Right hindlimb (tissue), 1 donor: ENCODE data around the gene ALDOC.
"Not testable (repeated sequence)": the region's sequence is repeated elsewhere in the genome, so short reads cannot be mapped to it uniquely, and the experiment has no call there.

Source experiments
- DNase-seq: peaks from one replicate; pipeline ENCODE4 v3.0.0-alpha.2; 2018

ALDOC gene

DNA sequence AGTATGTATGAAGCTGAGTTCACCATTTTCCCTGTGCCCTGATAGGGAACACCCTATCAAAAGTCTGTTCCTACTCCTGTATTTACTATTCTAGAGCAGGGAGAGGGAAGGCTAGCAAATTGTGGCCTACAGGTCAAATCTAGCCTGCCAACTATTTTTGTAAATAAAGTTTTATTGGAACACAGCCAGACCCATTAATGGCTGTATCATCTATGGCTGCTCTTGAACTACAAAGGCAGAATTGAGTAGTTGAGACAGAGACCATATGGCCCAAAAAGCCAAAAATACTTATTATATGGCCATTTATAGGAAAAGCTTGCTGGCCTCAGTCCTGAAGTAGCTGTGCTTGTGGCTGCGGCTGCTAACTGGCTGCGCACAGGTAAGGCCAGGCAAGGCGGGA, 4.3 kb upstream of the ALDOC start:
- no peak for DNase-seq

DNA sequence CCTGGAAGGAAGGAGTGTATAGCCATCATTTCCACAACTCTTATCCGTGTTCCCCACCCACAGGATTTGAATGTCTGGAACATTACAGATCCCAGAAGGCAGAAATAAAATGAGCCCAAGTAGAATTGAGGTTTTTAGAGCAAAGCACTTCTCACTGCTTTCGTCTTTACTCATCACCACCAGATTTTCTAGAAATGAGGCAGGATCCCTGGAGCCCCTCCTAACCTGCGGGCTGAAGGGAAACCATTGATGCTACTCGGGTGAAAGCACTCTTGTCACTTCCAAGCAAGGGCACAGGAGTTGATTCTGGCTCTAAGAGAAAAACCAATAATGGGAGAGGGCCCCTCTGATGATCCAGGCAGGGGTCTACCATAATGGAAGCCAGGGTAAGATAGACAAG, 2.8 kb upstream of the ALDOC start:
- no peak for DNase-seq

DNA sequence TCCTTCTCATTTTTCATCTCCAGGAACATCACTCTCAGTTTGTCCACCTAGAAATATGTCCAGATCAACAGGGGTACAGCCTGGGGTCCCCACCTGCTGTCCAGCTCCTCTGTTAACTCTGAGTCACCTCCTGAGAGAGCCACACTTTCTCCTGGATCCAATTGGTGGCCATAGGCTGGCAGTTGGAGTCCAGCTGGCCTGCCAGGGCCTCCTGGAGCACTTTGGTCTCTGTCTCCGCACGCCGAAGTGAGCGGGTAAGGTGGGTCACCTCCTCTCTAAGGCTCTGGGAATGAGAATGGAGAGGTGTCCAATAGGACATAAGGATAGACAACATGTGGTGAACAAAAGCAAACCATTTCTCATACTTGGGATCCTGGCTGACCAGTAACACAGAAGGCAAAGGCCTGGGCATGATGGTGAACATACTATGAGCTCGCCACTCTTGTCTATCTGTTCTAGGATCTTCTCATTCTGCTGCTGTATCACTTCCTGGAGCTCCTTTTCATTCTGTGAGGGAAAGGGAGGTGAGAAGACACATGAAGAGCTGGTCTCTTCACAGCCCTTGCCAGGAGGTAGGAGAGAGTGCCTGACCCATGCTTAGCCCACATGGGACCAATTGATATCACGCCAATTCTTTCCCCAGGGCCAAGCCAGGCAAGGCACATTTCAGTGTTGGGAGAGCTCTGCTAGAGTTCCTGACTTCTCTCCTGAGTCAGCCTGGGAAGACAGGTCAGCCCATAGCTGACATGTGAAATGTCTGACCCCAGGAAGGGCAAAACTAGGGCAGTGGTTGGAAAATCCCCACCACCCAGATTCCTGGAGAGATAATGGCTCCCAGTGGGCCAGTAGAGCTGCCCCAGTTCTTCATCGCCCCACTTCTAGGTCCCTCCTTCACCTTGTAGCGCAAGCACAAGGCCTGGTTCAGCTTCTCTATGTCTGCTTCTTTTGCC, 1.8 kb upstream of the ALDOC start:
- DNase-seq: no peak

DNA sequence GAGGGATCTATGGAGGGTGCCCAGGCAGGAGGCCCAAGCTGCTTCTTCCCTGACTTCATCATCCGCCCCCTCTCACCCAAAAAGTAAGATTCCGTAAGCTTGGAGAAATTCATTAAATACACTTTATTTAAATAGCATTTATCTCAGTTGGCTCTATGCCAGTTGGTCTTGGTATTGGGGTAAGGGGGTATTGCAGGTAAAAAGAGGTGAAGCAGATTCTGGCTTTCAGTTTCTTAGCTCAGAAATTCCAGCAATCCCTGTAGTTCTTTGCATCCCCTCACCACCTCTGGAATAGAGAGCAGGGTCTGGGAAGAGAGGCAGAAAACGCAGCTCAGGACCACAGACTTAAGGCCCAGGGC, 750 bp upstream of the ALDOC start:
- no peak for DNase-seq

DNA sequence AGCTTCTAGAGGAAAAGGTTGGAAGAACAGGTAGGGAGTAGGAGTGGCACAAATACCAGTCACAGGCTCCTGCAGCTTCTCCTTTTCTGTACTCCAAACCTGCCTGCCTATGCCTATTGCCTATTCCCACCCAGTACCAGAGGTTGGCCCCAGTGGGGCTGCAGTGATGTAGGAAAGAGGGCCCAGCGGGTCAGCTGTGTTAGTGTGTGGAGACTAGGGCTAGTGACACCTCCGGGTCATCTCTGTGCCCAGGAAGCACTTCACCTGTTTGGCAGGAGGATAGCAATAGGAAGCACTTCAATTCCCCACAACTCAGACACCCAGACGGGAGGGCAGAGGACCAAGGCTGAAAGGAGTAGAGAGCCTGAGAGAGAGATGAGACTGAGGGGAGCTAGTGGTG, 679 bp downstream of the ALDOC start:
- not testable (repeated sequence) for DNase-seq

DNA sequence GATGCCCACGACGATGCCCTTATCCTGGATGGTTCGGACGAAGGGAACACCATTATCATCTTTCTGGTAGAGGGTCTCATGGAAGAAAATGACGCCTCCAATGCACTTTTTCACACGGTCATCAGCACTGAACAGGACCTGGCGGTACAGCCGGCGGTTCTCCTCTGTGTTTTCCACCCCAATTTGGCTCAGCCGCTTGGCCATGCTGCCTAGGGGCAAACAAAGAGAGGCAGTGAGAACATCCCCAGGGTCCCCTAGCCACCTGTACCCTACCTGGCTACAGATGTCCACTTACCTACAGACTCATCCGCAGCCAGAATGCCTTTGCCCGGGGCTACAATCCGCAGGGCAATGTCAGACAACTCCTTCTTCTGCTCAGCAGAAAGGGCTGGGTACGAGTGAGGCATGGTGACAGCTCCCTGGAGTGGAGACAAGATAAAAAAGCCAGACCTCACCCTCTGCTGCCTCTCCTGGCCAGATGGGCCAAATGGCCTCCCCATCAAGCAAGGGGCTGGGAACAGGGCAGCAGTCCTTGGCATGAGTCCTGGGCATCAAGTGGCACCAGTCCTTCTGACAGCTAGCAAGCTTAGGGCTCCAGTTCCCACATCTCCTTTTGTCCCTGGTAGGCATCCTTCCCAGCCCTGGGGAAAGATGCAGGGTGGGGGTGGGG, 1.4 kb downstream of the ALDOC start:
- no peak for DNase-seq

DNA sequence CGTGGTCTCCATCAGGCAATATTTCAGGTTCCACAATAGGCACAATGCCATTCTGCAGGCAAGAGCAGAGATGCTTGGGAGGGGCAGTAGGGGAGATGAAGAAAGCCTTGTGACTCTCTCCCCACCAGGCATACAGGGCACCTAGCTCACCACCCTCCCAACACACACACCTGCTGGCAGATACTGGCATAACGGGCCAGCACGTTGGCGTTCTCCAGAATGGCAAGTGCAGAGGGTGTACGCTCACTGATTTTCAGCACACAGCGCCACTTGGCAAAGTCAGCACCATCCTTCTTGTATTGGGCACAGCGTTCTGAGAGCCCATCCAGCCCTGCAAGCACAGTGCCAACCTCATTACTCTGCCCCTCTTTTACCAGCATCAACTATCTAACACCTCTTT, 2.2 kb downstream of the ALDOC start:
- DNase-seq: no peak

DNA sequence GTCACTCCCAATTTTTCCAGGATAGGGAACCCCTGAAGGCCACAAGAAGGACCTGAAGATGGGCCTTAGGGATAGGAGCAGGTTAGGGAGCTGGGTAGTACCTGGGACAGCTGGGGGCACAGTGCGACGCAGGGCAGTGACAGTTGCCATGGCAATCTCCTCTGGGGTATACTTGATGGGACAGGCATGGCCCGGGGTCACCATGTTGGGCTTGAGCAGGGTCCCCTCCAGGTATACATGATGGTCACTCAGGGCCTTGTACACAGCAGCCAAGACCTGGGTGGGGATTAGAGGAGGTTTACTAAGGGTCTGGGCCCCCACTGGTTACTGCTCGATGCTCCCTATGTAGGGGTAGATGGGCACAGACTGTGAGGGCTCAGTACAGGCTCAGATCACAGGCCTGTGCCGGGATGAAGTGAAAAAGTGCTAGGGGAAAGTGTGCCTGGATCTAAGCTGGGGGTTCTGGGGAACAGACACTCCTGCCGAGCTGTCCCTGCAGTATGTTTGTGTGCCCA, 2.7 kb downstream of the ALDOC start:
- no peak for DNase-seq

DNA sequence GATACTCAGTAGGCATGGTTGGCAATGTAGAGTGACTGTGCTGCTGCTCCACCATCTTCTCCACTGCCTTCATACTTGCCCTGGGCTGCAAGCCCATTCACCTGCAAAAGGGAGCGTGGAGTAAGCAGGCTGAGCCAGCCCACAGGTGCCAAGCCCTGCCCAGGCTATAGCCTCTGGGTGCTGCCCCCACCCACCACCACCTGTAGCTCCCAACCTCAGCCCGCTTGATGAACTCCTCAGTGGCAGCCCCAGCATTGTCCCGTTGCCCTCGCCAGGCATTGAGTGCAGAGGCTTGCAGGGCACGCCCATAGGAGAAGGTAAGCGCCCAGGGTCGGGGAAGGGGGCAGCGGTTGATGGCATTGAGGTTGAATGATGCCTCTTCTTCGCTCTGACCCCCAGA, 3.2 kb downstream of the ALDOC start:
- no peak for DNase-seq

DNA sequence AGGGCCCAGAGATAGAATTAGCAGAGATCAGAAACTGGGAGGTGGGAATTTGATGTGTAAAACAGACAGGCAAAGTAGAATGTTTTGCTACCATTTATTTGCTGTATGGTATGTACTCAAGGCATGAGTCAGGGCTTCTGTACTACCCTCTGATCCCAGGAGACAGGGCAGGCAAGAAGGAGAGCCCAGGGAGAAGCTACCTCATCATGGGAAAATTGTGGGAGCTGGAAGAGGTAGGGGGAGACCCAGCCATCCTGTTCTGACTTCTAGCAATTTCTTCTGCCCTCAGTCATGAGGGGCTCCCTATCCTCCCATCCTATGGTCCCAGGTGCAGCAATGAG, 3.7 kb downstream of the ALDOC start:
- no peak for DNase-seq

DNA sequence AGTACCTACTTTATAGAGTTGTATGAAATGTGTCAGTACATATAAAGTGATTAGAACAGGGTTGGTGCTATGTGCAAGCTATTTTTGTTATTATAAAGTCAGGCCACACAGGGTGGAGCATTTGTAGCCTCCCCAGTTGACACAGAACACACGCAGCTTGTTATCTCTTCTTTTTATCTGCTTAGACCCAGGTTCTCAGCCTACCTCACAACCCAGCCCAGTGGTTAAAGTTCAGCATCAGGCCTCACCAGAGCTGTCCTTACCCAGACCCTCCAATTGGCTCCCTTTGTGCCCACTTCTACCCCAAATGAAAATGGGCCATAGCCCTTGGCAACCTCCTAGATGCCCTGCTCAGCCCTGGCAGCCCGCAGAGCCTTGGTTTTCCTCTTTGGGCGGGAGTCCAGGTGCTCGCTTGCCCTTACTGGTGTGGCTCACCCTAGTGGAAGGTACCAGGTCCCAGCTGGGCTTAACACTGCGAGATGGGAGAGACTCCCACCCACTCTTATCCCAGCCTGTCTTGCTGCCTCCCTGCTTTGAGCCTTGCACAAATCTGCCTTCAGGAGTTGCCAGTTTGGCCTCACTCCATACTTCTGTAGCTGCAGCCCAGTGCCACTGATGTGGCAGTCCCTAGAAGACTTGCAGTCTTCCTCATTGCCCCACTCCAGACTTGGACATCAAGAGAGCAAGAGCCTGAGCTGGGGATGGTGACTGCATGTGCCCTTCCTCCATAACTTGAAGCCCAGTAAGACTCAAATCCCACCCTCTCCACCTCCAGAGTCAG, 4.2 kb downstream of the ALDOC start:
- DNase-seq: no peak

DNA sequence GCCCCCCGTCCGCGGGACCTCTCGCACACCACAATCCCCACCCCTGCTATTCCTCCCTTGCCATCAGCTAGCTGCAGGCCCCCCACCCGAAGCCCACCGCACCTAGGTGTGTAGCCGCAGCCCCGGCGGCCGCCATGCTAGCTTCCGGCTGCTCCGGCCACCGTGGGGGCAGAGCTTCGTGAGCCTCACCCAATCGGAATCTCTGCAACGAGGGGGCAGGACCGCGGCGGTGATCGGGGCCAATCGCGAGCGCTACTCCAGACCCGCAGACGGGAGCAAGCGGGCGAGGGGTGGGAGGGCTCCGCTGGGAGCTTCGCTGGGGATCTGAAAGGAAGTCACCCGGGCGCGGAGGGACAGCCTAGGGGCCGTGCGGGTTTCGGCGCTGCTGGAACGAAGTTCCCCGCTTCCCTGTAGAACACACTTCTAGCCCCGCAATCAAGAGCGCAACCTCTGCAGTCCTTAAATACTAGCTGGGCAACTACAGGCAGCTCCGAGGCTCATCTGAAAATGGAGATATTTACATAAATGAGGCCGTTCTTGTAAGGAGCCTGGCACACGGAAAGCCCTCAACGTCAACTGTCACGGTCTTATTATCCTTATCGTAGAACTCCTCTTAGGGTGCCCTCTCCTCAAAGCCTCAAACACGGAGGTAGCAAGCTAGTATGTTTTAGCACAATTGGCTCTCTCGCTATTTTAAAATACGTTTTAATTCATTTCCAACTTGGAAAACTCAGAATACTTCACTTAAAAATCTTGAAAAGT, 5.2 kb downstream of the ALDOC start, which contains the start of gene PIGS:
Gene PIGS, minus strand, starts transcription at position 164 of the 762 bp plus-strand sequence. Its CDS starts 28 bp downstream, at position 136.
- DNase-seq: peak; percentile 94

DNA sequence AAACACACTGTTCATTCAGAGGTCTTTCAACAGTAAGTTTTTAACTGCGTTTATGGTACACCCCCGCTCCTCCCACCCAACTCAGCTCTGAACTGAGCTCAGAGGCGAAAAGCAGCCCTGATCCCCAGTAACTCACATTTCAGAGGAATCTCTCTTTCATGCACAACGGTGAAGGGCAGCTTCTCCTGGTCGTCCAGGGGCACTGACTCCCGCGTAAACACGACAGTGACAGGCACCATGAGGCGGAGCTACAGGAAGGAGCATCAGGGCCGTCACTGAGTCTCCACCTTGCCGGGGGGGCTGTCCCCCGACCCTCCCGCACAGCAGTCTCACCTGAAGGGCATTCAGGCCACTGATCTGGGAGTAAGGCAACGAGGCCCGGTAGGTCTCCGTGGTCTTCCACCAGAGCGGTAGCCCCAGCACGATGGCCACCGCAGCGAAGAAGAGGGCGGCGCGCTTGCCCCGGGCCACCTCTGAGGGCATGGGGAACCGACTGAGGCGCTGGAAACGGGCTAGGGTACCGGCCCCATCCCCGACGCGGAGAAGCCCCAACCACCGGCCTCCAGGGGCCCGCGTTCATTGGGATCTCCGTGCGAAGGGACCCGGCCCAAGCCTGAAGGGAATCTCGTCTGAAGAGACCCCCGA, 5.9 kb downstream of the ALDOC start:
- no peak for DNase-seq

DNA sequence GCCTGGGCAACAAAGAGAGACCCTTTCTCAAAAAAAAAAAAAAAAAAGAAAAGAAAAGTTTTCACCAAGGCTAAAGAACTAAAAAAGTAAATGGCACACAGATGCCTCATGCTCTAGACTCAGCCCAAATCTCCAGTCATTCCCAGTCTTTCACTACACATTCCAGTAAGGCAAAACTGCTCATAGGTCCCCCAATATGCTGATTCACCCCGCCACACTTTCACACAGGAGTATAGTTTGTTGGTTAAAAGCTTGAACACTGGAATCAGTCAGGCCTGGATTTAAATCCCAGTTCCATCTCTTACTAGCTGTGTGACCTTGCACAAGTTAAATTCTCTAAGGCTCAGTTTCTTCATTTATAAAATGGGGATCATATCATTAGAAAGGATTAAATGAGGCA, 7.2 kb downstream of the ALDOC start:
- DNase-seq: no peak

DNA sequence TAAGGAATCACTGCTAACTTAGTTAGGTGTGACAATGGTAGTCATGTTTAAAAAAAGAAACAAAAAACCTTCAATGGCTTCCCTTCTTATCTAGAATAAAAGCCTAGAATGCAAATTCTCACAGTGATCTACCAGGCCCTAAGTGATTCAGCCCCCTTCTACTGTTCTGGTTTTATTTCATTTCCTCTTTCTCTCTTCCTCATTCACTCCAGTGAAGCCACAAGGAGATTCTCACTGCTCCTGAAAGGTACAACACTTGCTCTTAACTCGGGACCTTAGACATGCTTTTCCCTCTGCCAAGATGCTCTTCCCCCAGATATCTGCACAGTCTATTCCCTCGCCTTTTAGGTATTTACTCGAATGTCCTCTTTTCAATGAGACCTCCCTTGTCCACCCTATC, 9.1 kb downstream of the ALDOC start:
- DNase-seq: no peak

DNA sequence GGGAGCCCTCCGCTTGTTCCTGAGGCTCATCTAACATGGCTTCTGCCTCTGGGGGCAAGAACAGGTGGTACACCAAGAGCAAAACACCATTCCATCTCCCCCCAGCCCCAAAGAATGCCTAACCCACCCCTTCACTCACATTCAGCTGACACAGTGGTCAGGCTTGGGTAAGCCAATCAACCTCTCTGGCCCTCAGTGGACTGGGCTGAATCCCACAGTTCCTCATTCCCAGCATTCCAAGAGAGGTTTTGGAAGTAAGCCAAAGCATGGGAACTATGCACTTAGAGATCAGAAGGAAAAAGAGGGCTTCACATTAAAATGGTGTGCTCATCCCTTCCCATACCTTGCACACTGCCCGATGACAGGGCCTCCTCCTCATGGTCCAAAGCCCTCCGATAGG, 13.2 kb downstream of the ALDOC start:
- no peak for DNase-seq

DNA sequence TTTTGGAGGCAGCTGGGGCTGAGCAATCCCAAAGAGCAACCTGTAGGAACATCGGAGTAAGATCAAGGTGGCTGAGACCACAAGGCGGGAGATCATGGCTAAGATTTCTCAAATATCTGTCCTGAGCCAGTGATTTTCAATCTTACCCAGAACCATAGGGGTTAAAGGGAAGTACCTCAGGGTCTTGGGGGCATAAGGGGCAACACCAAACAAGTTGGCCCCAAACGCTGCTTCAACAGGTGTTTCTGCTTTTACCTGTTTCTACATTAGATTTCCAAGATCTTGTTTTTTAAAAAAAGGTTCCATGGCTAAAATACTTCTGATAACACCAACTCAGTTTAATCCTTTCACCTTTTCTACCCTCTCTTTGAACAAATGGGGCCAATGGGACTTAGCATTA, 21.7 kb downstream of the ALDOC start:
- DNase-seq: no peak

DNA sequence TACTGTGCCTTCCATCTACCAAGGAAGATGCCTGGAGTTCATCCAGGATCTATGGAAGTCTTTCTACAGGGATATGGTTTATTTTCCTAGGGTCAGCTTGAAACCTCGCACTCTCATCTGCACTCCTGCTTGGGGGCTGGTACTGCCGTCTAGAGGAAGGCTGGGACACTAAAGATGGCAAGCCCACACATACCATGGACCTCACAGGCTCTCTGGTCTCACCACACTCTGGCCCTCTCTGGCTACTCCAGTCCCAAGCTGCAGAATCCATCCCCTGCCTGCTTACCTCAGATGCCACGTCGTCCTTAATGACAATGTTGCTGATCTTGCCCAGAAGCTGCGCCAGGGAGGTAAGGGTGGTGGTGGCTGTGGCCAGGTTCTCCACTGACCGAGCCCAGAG, 22.1 kb downstream of the ALDOC start:
- DNase-seq: no peak

DNA sequence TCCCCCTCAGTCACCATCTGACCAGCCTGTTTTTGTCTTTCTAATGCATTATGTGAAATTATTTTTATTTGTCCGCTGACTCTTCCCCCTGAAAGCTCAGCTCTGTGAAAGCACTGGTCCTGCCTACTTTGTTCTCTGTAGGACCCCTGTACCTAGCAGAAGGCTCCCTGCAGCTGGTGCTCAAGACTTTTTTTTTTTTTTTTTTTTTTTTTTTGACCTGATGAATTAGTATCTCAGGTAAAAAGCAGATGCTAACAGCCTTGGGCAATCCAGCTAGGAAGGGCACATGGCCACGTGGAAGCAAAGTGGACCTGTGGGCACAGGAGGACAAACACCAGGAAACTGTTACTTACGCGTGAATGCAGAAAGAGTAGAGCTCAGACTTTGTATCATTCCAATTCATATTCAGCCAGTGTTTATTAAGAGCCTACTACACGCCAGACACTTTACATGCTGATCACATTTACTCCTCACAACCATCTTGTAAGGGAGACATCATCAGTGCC, 23.6 kb downstream of the ALDOC start:
- no peak for DNase-seq

DNA sequence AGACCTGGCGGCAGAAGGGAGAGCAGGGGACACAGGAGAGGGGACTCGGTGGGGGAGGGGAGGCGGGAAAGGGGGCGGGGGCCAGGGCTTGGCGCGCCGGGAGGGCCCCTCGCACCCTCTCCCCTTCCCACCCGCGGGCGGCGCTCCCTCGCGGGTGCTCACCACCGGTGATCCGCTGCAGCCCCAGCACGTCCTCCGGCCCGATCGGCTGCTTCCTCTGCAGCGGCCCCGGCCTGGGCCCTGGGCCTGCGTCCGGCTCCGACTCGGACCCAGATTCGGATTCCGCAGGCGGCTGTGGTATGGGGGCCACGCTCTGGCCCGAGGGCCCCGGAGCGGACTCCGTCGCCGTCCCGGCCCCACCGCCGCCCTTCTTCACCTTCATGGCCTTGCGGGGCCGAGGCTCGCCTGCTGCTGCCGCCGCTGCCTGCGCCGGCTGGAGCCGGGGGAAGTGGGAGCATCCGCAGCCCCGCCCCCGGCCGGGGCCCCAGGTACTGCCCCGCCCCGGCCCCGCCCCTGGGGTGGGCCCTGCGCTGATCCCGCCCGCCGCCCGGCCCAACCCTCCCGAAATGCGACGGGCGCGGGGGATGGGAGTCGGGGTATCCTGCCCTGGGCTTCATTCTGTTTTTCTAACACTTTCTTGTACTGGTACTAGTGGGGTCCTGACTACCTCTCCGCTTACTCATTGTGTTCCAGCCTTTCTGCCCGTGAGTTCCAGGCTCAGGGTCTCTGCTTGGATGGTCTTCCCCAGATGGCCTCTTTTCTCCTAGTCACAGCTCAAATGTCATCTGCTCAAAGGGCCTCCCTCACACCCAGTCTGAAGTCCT, 24.3 kb downstream of the ALDOC start, which contains the start of gene UNC119:
Gene UNC119, minus strand, starts transcription at position 449 of the 824 bp plus-strand sequence. Its CDS starts 67 bp downstream, at position 382.
- peak; percentile 88 for DNase-seq
